ENCODE measurements around the gene KCTD21. TPM values are rescaled to one million over a fixed set of nuclear protein-coding genes. Genes with fewer than 3 reads are reported as not detected.

Gene KCTD21
- total and polyA plus RNA-seq, 2 of the 4 experiments (the other 2 are of a cell fraction), result 12.2 to 12.5 TPM

DNA sequence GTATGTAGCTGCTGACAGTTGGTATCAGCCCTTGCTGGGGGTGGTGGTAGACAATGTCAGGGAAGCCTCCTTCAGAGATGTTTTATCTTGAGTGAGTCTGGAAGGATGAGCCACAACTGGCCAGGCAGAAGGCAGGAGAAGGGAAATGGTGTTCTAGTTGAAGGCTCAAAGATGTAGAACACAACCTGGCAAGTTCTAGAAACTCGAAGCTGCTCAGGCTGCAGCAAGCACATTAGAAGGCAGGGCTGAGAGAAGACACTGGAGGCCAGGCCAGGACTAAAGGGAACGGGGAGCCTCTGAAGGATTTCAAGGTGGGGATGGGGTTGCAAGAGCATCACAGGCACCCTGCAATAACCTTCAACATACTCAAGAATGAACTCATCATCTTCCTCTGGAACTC lies 40.7 kb upstream of the KCTD21 start:
- Histone ChIP-seq H3K14ac (replicated peaks; ENCODE audit: low read depth, low read length) (no peak overlapping the region), H2BK20ac (ENCODE audit: low read depth, low read length) (no peak overlapping the region), H3K4me1 (ENCODE audit: control insufficient read depth, insufficient read depth, low read length) (peaks cover 14% of the 10 kb centered on the region), H3K9ac (ENCODE audit: low read depth, low read length) (no peak overlapping the region), H3K4ac (ENCODE audit: low read depth, low read length) (no peak overlapping the region), H3K4me2 (ENCODE audit: low read depth, low read length) (no peak overlapping the region), H4K5ac (ENCODE audit: low read depth, low read length) (no peak overlapping the region), H4K8ac (ENCODE audit: low read depth in 2 of 2, low read length in 2 of 2) (no peak overlapping the region), H3K56ac (ENCODE audit: extremely low read depth, insufficient read depth, low read length) (no peak overlapping the region), H2BK120ac (ENCODE audit: low read depth, low read length) (no peak overlapping the region), H3K27me3 (ENCODE audit: control insufficient read depth, insufficient read depth, low read length) (no peaks in the 10 kb centered on the region), H3K23ac (ENCODE audit: low read depth, low read length) (no peak overlapping the region), H3K4me3 (ENCODE audit: insufficient read depth, low read depth, low read length) (no peak overlapping the region), H2BK15ac (ENCODE audit: low read depth, low read length) (no peak overlapping the region), H2AFZ (replicated peaks; ENCODE audit: low read length, poor library complexity) (no peak overlapping the region), H3K79me1 (ENCODE audit: low read depth in 1 of 2, low read length in 2 of 2) (peaks cover 0 to 19% of the 10 kb centered on the region in 2 experiments; a peak in 3 of 4 replicates), H3K18ac (ENCODE audit: low read depth, low read length) (no peak overlapping the region), H3K27ac (ENCODE audit: insufficient read depth, low read length) (no peak overlapping the region), H2BK5ac (ENCODE audit: low read depth, low read length, poor library complexity, severe bottlenecking) (no peak overlapping the region), H2AK5ac (ENCODE audit: low read depth, low read length) (peak overlapping the region; percentile 26; the same call in 1 of the 2 replicates), H3K36me3 (ENCODE audit: control insufficient read depth, insufficient read depth, low read length) (peaks cover 11% of the 10 kb centered on the region), H2AK9ac (replicated peaks; ENCODE audit: low read depth, low read length, poor library complexity) (no peak overlapping the region), H3K9me1 (ENCODE audit: insufficient read depth, low read length) (peaks cover 22% of the 10 kb centered on the region), H4K91ac (ENCODE audit: insufficient read depth, low read depth, low read length) (no peak overlapping the region), H3K9me3 (ENCODE audit: control insufficient read depth, insufficient read depth, low read length) (no peaks in the 10 kb centered on the region), H4K20me1 (ENCODE audit: insufficient read depth, low read length) (peaks cover 11% of the 10 kb centered on the region; the same call in 1 of the 2 replicates)
- no CpG with 5 or more reads among the region's 2 CpGs for WGBS, 2 experiments (ENCODE audit: extremely low coverage in 2 of 2, insufficient read length in 1 of 2)
- no peak for DNase-seq
- ChIA-PET CTCF (interaction anchor here (1.8 kb wide), 1 partner anchor 335 kb away, joined by 22 read pairs; no protein-coding TSS in a partner anchor), POLR2A (ENCODE audit: unreplicated experiment) (no interaction called here)
- ATAC-seq (ENCODE audit: low read depth), result no peak
- in situ Hi-C loops (cut with MboI; ENCODE audit: low sequenced_read_pairs) (loop anchor here (10.0 kb wide), 1 partner anchor 336 kb away; no protein-coding TSS in a partner anchor), intact Hi-C loops (cut with micrococcal nuclease) (loop anchor here (2.0 kb wide), 2 partner anchors 188 to 336 kb away; partner anchors contain the start of gene GAB2), dilution Hi-C loops (cut with HindIII; ENCODE audit: low sequenced_read_pairs, unreplicated experiment) (no loop called here)
- TF ChIP-seq POLR2A (IDR thresholded peaks at IDR 0.05; ENCODE audit: low read depth, low read length), result no peak
- TF ChIP-seq, protein P1, sequence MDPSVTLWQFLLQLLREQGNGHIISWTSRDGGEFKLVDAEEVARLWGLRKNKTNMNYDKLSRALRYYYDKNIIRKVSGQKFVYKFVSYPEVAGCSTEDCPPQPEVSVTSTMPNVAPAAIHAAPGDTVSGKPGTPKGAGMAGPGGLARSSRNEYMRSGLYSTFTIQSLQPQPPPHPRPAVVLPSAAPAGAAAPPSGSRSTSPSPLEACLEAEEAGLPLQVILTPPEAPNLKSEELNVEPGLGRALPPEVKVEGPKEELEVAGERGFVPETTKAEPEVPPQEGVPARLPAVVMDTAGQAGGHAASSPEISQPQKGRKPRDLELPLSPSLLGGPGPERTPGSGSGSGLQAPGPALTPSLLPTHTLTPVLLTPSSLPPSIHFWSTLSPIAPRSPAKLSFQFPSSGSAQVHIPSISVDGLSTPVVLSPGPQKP (IDR thresholded peaks at IDR 0.05; ENCODE audit: borderline replicate concordance, low read depth, low read length), result no peak
- TF ChIP-seq MAFK (IDR thresholded peaks at IDR 0.05; ENCODE audit: low read depth, low read length), result no peak
- TF ChIP-seq, protein P2, sequence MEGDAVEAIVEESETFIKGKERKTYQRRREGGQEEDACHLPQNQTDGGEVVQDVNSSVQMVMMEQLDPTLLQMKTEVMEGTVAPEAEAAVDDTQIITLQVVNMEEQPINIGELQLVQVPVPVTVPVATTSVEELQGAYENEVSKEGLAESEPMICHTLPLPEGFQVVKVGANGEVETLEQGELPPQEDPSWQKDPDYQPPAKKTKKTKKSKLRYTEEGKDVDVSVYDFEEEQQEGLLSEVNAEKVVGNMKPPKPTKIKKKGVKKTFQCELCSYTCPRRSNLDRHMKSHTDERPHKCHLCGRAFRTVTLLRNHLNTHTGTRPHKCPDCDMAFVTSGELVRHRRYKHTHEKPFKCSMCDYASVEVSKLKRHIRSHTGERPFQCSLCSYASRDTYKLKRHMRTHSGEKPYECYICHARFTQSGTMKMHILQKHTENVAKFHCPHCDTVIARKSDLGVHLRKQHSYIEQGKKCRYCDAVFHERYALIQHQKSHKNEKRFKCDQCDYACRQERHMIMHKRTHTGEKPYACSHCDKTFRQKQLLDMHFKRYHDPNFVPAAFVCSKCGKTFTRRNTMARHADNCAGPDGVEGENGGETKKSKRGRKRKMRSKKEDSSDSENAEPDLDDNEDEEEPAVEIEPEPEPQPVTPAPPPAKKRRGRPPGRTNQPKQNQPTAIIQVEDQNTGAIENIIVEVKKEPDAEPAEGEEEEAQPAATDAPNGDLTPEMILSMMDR (conservative IDR thresholded peaks at IDR 0.05; ENCODE audit: low read depth, low read length), result no peak
- TF ChIP-seq MAZ (IDR thresholded peaks at IDR 0.05; ENCODE audit: borderline replicate concordance, low read depth, low read length), result no peak
- no peak for TF ChIP-seq BHLHE40 (IDR thresholded peaks at IDR 0.05; ENCODE audit: low read depth, low read length)
- no peak for TF ChIP-seq SMC3 (IDR thresholded peaks at IDR 0.05; ENCODE audit: low read depth, low read length)
- no peak for TF ChIP-seq FOS (IDR thresholded peaks at IDR 0.05; ENCODE audit: low read depth, low read length)
- TF ChIP-seq, protein P3, sequence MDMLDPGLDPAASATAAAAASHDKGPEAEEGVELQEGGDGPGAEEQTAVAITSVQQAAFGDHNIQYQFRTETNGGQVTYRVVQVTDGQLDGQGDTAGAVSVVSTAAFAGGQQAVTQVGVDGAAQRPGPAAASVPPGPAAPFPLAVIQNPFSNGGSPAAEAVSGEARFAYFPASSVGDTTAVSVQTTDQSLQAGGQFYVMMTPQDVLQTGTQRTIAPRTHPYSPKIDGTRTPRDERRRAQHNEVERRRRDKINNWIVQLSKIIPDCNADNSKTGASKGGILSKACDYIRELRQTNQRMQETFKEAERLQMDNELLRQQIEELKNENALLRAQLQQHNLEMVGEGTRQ (IDR thresholded peaks at IDR 0.05; ENCODE audit: low read depth, low read length), result no peak
- no peak for TF ChIP-seq NFE2L2 (IDR thresholded peaks at IDR 0.05; ENCODE audit: low read depth, low read length)
- no peak for TF ChIP-seq CHD1 (IDR thresholded peaks at IDR 0.05; ENCODE audit: low read depth, low read length)
- no peak for TF ChIP-seq RAD21 (IDR thresholded peaks at IDR 0.05; ENCODE audit: low read length)
- no peak for TF ChIP-seq RFX5 (IDR thresholded peaks at IDR 0.05; ENCODE audit: low read depth, low read length)
- no peak for TF ChIP-seq RCOR1 (IDR thresholded peaks at IDR 0.05; ENCODE audit: insufficient replicate concordance, low read length)
- no peak for TF ChIP-seq CEBPB (IDR thresholded peaks at IDR 0.05; ENCODE audit: low read depth, low read length)
- no peak for TF ChIP-seq MXI1 (IDR thresholded peaks at IDR 0.05; ENCODE audit: borderline replicate concordance, low read depth, low read length)
- BruUV-seq (replicated peaks), result no TSS peak
